Colonic mucosa (tissue), 4 donors: ENCODE measurements around the gene CLCA2. TPM values are rescaled to one million over a fixed set of nuclear protein-coding genes. Genes with fewer than 3 reads are reported as not detected.

ENCODE experiments used
- DNase-seq: peaks from one replicate; pipeline ENCODE4 v3.0.0-alpha.2; 2020
- H3K27ac ChIP-seq: fragments of 200-600 bp; one replicate; pipeline ENCODE4 v1.8.0; 2021
- H3K27me3 ChIP-seq: fragments of 200-600 bp; one replicate; pipeline ENCODE4 v1.8.0; 2021
- H3K36me3 ChIP-seq: fragments of 200-600 bp; one replicate; pipeline ENCODE4 v1.8.0; 2021
- H3K4me1 ChIP-seq: fragments of 200-600 bp; one replicate; pipeline ENCODE4 v1.8.0; 2021; ENCODE audit warnings: mild to moderate bottlenecking
- H3K4me3 ChIP-seq: fragments of 200-600 bp; one replicate; pipeline ENCODE4 v1.8.0; 2021
- H3K9ac ChIP-seq, 2 donors: one replicate each; pipeline ENCODE4 v1.7.0; 2013; ENCODE audit warnings: control low read depth in 2 of 2, low read depth in 2 of 2, low read length in 2 of 2
- H3K9me3 ChIP-seq: fragments of 200-600 bp; one replicate; pipeline ENCODE4 v1.8.0; 2021
- intact Hi-C: fragments of 100-400 bp; cut with DNase I; formaldehyde crosslinking; loops from one replicate; pipeline ENCODE4 v1.14.1; 2022
- total RNA-seq, 2 donors: library from RNA; stranded (reverse); fragmentation: NEBNext Ultra II Directional in 1 of 2; extraction: Animal tissue kit (Norgen Biotek cat#: 25700) in 1 of 2; gene quantifications; one replicate each; pipeline ENCODE4 v1.2.1, GENCODE V29; 2021
- TF ChIP-seq, protein P1 (sequence below): fragments of 200-600 bp; IDR thresholded peaks from one replicate; pipeline ENCODE4 v1.8.0; 2022; ENCODE audit warnings: antibody characterized with exemption, mild to moderate bottlenecking
- donor health status: healthy.
- donor health status: DM: no; HTN: no; CAD: no.
- donor health status: DM: no; HTN: no; CAD: no.

Gene CLCA2
- total RNA-seq, 2 donors from 2014 or later: 1.2 to 1.7 TPM

DNA sequence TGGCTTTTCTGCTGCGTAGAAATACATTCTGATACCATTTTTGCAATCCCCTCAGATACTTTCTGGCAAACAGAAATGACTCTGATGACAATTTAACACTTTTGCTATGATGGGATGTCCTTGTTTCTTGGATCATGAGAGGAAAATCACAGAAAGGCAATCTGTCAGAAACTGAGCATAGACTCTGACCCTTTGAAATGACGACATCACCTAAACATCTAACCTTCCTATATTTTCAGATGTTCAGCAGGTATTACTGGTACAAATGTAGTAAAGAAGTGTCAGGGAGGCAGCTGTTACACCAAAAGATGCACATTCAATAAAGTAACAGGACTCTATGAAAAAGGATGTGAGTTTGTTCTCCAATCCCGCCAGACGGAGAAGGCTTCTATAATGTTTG, 58.0 kb downstream of the CLCA2 start:
- no peak overlapping the region for H3K4me3 ChIP-seq
- TF ChIP-seq, protein P1, sequence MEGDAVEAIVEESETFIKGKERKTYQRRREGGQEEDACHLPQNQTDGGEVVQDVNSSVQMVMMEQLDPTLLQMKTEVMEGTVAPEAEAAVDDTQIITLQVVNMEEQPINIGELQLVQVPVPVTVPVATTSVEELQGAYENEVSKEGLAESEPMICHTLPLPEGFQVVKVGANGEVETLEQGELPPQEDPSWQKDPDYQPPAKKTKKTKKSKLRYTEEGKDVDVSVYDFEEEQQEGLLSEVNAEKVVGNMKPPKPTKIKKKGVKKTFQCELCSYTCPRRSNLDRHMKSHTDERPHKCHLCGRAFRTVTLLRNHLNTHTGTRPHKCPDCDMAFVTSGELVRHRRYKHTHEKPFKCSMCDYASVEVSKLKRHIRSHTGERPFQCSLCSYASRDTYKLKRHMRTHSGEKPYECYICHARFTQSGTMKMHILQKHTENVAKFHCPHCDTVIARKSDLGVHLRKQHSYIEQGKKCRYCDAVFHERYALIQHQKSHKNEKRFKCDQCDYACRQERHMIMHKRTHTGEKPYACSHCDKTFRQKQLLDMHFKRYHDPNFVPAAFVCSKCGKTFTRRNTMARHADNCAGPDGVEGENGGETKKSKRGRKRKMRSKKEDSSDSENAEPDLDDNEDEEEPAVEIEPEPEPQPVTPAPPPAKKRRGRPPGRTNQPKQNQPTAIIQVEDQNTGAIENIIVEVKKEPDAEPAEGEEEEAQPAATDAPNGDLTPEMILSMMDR: no peak
- H3K36me3 ChIP-seq: no peaks in the 10 kb centered on the region
- DNase-seq: no peak
- no peak overlapping the region for H3K27ac ChIP-seq
- no peak overlapping the region for H3K9ac ChIP-seq
- no peaks in the 10 kb centered on the region for H3K9me3 ChIP-seq
- no peaks in the 10 kb centered on the region for H3K27me3 ChIP-seq
- H3K4me1 ChIP-seq: no peaks in the 10 kb centered on the region
- intact Hi-C loops: no loop called here

DNA sequence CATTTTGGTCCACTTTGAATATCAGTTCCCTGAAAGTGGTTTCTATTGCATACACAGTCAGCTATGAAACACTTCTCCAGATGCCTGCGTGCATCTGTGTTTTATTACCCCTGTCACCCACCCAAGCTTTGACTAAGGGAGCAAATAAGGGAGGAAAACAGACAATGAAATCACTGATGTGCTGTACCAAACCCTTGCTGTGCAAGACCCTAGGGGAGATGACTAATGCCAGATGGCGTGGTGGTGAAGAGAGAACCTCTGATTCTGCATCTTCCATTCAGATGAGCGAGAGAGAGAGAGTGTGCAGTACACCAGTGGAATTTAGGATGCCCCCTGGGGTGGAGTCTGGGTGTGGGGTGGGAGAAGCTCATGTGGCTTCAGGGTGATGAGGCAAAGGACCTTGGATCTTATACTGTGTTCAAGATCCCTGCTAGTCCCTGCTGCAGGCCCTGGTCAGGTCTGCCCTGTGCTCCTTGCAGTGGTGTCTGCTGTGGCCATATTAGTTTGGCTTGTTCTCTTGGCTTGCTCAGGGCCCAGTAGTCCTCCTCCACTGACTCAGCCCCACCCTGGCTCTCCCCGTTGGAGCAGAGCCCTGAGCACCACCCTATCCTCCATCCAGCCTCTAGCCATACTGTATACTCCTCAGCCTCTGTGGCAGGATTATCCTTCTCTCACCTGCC, 63.3 kb downstream of the CLCA2 start:
- Histone ChIP-seq H3K36me3 (no peaks in the 10 kb centered on the region), H3K4me1 (no peaks in the 10 kb centered on the region), H3K27ac (no peak overlapping the region), H3K9ac (no peak overlapping the region), H3K9me3 (no peaks in the 10 kb centered on the region), H3K27me3 (no peaks in the 10 kb centered on the region), H3K4me3 (no peak overlapping the region)
- TF ChIP-seq, protein P1: no peak
- intact Hi-C loops: no loop called here
- DNase-seq: no peak

GRCh38 chr1:86487811-86488141, 63.8 kb downstream of the CLCA2 start:
- Histone ChIP-seq H3K4me3 (no peak overlapping the region), H3K9ac (no peak overlapping the region), H3K27ac (no peak overlapping the region), H3K36me3 (no peaks in the 10 kb centered on the region), H3K4me1 (no peaks in the 10 kb centered on the region), H3K27me3 (no peaks in the 10 kb centered on the region), H3K9me3 (no peaks in the 10 kb centered on the region)
- DNase-seq: no peak
- intact Hi-C loops: no loop called here
- TF ChIP-seq, protein P1: no peak

- no peak overlapping the region for H3K4me3 ChIP-seq
- TF ChIP-seq, protein P1: no peak
- no peak overlapping the region for H3K27ac ChIP-seq
- no peaks in the 10 kb centered on the region for H3K27me3 ChIP-seq
- DNase-seq: no peak
- no peaks in the 10 kb centered on the region for H3K36me3 ChIP-seq
- H3K4me1 ChIP-seq: no peaks in the 10 kb centered on the region
- no peak overlapping the region for H3K9ac ChIP-seq
- no peaks in the 10 kb centered on the region for H3K9me3 ChIP-seq
- intact Hi-C loops: no loop called here
Observed at GRCh38 chr1:86489242-86489878, 65.4 kb downstream of the CLCA2 start.

- no peak overlapping the region for H3K27ac ChIP-seq
- H3K4me3 ChIP-seq: no peak overlapping the region
- H3K36me3 ChIP-seq: no peaks in the 10 kb centered on the region
- H3K27me3 ChIP-seq: no peaks in the 10 kb centered on the region
- TF ChIP-seq, protein P1: no peak
- no peak overlapping the region for H3K9ac ChIP-seq
- intact Hi-C loops: no loop called here
- H3K4me1 ChIP-seq: no peaks in the 10 kb centered on the region
- DNase-seq: no peak
- no peaks in the 10 kb centered on the region for H3K9me3 ChIP-seq
Observed at GRCh38 chr1:86491171-86491950, 67.4 kb downstream of the CLCA2 start.
